Nasal cavity respiratory epithelium epithelial cell of viscerocranial mucosa (primary cell): ENCODE results near the gene FBXL16. TPM values are rescaled to one million over a fixed set of nuclear protein-coding genes. Genes with fewer than 3 reads are reported as not detected.

Source experiments
- total RNA-seq: library from RNA; depleted of rRNA; stranded (reverse); fragments of >200 nt; gene quantifications from 2 replicates; pipeline ENCODE4 v1.2.3, GENCODE V29; 2014

FBXL16 gene
- total RNA-seq, 1 donor from 2014 or later = 1.7 TPM

Other genes with a start within 250 kb of the FBXL16 start
- 30.1 and 60.1 TPM in 2 replicates for gene CAPN15, start 178.1 kb downstream of the FBXL16 start, total RNA-seq
- under 0.01 TPM in 1 of 2 replicates, not detected in the other for gene PRR35, start 145.4 kb downstream of the FBXL16 start, total RNA-seq
- 0.14 and 0.68 TPM in 2 replicates for gene NHLRC4, start 138.8 kb downstream of the FBXL16 start, total RNA-seq
- 13.7 and 34.0 TPM in 2 replicates for gene PIGQ, start 135.8 kb downstream of the FBXL16 start, total RNA-seq
- gene RAB40C, start 115.7 kb downstream of the FBXL16 start, total RNA-seq = 14.4 and 18.3 TPM in 2 replicates
- under 0.01 and 0.71 TPM in 2 replicates for gene WFIKKN1, start 74.8 kb downstream of the FBXL16 start, total RNA-seq
- gene METTL26, start 69.5 kb downstream of the FBXL16 start, total RNA-seq = 57.2 and 62.5 TPM in 2 replicates
- gene MCRIP2, start 64.0 kb downstream of the FBXL16 start, total RNA-seq = 19.8 and 27.0 TPM in 2 replicates
- gene WDR90, start 56.4 kb downstream of the FBXL16 start, total RNA-seq = 4.1 and 13.5 TPM in 2 replicates
- gene RHOT2, start 37.7 kb downstream of the FBXL16 start, total RNA-seq = 47.8 and 49.3 TPM in 2 replicates
- 4.7 and 6.2 TPM in 2 replicates for gene RHBDL1, start 30.1 kb downstream of the FBXL16 start, total RNA-seq
- gene STUB1, start 25.4 kb downstream of the FBXL16 start, total RNA-seq = 119 and 126 TPM in 2 replicates
- 16.1 and 17.8 TPM in 2 replicates for gene JMJD8, start 21.5 kb downstream of the FBXL16 start, total RNA-seq
- gene WDR24, start 15.4 kb downstream of the FBXL16 start, total RNA-seq = 5.5 and 8.9 TPM in 2 replicates
- 81.3 and 81.4 TPM in 2 replicates for gene METRN, start 9.3 kb upstream of the FBXL16 start, total RNA-seq
- 10.0 and 20.5 TPM in 2 replicates for gene ANTKMT, start 15.3 kb upstream of the FBXL16 start, total RNA-seq
- 1.0 and 1.6 TPM in 2 replicates for gene CCDC78, start 20.6 kb upstream of the FBXL16 start, total RNA-seq
- 18.4 and 24.3 TPM in 2 replicates for gene HAGHL, start 21.3 kb upstream of the FBXL16 start, total RNA-seq
- 35.3 and 44.8 TPM in 2 replicates for gene CIAO3, start 35.2 kb upstream of the FBXL16 start, total RNA-seq
- gene MSLN, start 54.9 kb upstream of the FBXL16 start, total RNA-seq = 13.0 and 40.5 TPM in 2 replicates
- 24.4 and 24.6 TPM in 2 replicates for gene RPUSD1, start 82.6 kb upstream of the FBXL16 start, total RNA-seq
- gene CHTF18, start 82.8 kb upstream of the FBXL16 start, total RNA-seq = 2.2 and 3.1 TPM in 2 replicates
- not detected in 2 replicates for gene GNG13, start 94.9 kb upstream of the FBXL16 start, total RNA-seq